ENCODE data around the gene HEXD.

- TF ChIP-seq ZNF565 (CRISPR knock-in tag; conservative IDR thresholded peaks at IDR 0.05; ENCODE audit: low read depth) (no peak), PATZ1 (CRISPR knock-in tag; IDR thresholded peaks at IDR 0.05; ENCODE audit: borderline replicate concordance) (no peak), RARB (CRISPR knock-in tag; IDR thresholded peaks at IDR 0.05) (no peak), ZC3H10 (CRISPR knock-in tag; IDR thresholded peaks at IDR 0.05) (no peak), ZNF70 (CRISPR knock-in tag; IDR thresholded peaks at IDR 0.05) (no peak)
- TF ChIP-seq, protein P1, sequence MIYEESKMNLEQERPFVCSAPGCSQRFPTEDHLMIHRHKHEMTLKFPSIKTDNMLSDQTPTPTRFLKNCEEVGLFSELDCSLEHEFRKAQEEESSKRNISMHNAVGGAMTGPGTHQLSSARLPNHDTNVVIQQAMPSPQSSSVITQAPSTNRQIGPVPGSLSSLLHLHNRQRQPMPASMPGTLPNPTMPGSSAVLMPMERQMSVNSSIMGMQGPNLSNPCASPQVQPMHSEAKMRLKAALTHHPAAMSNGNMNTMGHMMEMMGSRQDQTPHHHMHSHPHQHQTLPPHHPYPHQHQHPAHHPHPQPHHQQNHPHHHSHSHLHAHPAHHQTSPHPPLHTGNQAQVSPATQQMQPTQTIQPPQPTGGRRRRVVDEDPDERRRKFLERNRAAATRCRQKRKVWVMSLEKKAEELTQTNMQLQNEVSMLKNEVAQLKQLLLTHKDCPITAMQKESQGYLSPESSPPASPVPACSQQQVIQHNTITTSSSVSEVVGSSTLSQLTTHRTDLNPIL (CRISPR knock-in tag; IDR thresholded peaks at IDR 0.05; ENCODE audit: low read depth) = no peak
- TF ChIP-seq, protein P2, sequence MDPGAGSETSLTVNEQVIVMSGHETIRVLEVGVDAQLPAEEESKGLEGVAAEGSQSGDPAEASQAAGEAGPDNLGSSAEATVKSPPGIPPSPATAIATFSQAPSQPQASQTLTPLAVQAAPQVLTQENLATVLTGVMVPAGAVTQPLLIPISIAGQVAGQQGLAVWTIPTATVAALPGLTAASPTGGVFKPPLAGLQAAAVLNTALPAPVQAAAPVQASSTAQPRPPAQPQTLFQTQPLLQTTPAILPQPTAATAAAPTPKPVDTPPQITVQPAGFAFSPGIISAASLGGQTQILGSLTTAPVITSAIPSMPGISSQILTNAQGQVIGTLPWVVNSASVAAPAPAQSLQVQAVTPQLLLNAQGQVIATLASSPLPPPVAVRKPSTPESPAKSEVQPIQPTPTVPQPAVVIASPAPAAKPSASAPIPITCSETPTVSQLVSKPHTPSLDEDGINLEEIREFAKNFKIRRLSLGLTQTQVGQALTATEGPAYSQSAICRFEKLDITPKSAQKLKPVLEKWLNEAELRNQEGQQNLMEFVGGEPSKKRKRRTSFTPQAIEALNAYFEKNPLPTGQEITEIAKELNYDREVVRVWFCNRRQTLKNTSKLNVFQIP (CRISPR knock-in tag; IDR thresholded peaks at IDR 0.05; ENCODE audit: borderline replicate concordance, low read depth) = no peak
Observed at GRCh38 chr17:82380860-82381702, 37.1 kb upstream of the HEXD start.
